Measurements from ENCODE around the gene EYS.

DNA sequence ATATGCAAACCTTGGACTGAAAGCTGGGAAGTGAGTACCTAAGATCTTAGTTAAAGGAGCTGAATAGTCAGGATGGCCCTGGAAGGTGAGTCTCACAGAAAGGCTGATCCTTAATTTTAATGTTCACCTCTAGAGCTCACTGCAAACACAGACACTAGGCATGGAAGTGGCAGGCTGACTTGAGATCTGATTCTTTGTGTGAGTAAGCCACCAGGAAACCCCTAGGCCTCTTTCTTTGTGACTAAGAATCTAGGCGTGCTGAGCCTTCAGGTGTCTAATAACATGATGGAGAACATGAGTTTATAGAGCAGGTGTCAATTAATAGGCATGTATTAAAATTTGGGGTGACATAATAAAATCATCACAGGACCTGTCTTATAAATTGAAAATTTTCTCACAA, 642.2 kb downstream of the EYS start:
- TF ChIP-seq, protein P1, sequence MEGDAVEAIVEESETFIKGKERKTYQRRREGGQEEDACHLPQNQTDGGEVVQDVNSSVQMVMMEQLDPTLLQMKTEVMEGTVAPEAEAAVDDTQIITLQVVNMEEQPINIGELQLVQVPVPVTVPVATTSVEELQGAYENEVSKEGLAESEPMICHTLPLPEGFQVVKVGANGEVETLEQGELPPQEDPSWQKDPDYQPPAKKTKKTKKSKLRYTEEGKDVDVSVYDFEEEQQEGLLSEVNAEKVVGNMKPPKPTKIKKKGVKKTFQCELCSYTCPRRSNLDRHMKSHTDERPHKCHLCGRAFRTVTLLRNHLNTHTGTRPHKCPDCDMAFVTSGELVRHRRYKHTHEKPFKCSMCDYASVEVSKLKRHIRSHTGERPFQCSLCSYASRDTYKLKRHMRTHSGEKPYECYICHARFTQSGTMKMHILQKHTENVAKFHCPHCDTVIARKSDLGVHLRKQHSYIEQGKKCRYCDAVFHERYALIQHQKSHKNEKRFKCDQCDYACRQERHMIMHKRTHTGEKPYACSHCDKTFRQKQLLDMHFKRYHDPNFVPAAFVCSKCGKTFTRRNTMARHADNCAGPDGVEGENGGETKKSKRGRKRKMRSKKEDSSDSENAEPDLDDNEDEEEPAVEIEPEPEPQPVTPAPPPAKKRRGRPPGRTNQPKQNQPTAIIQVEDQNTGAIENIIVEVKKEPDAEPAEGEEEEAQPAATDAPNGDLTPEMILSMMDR (IDR thresholded peaks at IDR 0.05; ENCODE audit: low read depth, low read length): no peak
- no peak for TF ChIP-seq POLR2A (IDR thresholded peaks at IDR 0.05; ENCODE audit: extremely low read depth, insufficient read length)
- TF ChIP-seq, protein P2, sequence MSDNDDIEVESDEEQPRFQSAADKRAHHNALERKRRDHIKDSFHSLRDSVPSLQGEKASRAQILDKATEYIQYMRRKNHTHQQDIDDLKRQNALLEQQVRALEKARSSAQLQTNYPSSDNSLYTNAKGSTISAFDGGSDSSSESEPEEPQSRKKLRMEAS (IDR thresholded peaks at IDR 0.05; ENCODE audit: low read depth, low read length): no peak
- no peak for TF ChIP-seq MYC (IDR thresholded peaks at IDR 0.05; ENCODE audit: low read depth, low read length)
